HG03575 (cell line): ENCODE measurements around the gene OR6B2.
"Not testable (repeated sequence)": the region's sequence is repeated elsewhere in the genome, so short reads cannot be mapped to it uniquely, and the experiment has no call there.

Experiments
- ATAC-seq: cut with Tn5 transposase; IDR thresholded peaks from one replicate; pipeline ENCODE4 v1.9.1; 2021; ENCODE audit not compliant: unreplicated experiment, insufficient number of reproducible peaks, low FRiP score; ENCODE audit errors: extremely low read depth

Gene OR6B2

GRCh38 chr2:240030379-240031094 is at the start of gene OR6B2:
TSS of gene OR6B2 (minus strand) at chr2:240030429. CDS start at chr2:240030429, 0 bp downstream.
- no peak for ATAC-seq

- no peak for ATAC-seq
Observed at GRCh38 chr2:240078631-240079030, 48.4 kb upstream of the OR6B2 start.

DNA sequence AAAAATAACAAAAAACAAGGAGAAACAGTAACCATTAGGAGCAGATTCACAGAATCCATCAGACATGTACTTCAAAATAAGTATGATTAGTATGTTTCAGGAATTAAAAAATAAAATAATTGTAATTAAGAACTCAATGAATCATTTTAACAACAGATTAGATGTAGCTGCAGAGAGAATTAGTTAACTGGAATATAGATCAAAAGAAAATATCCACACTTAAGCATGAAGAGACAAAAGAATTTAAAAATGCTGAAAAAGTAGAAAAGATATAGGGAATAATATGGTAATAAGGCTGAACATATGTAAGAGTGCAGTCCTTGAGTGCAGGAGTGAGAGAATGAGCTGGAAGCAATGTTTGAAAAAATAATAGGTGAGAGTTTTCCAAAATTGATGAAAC is 47.2 kb upstream of the OR6B2 start:
- ATAC-seq = no peak

- no peak for ATAC-seq
Observed at GRCh38 chr2:240074545-240074944, 44.3 kb upstream of the OR6B2 start.

DNA sequence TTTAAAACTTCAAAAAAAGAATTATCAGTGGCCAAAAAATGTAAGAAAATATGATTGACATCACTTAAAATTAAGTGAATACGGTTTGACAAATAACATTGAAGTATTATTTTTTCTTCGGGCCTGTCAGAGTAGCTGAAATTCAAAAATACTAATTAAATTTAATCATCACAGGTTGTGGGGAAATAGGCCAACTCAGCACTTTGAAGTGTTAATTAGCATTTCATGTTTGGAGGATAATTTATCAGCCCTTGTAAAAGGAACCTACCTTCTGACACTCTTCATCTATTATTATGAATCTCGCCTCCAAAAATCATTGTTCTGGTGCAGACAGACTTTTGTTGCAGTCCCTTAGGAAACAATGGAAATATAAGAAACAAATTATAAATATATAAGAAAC is 40.7 kb upstream of the OR6B2 start:
- no peak for ATAC-seq

- ATAC-seq = no peak
Observed at GRCh38 chr2:240069829-240070228, 39.6 kb upstream of the OR6B2 start.

DNA sequence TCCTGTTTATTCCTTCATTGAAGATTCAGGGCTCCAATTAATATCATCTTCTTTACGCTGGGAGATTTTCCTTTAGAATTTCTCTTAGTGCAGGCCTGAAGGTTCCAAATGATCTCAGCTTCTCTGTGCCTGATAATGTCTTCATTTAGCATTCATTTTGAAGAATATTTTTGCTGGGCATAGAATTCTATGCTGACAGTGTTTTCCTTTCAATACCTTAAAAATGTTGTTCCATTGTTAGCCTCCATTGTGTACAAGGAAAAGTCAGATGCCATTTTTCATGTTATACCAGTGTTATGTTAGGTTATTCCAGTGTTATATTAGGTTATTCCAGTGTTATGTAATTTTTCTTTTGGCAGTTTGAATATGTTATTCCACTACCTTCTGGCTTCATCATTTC is 38.0 kb upstream of the OR6B2 start:
- no peak for ATAC-seq

GRCh38 chr2:240066489-240066888 is 36.3 kb upstream of the OR6B2 start:
- no peak for ATAC-seq

GRCh38 chr2:240064898-240065297 is 34.7 kb upstream of the OR6B2 start:
- ATAC-seq = no peak

DNA sequence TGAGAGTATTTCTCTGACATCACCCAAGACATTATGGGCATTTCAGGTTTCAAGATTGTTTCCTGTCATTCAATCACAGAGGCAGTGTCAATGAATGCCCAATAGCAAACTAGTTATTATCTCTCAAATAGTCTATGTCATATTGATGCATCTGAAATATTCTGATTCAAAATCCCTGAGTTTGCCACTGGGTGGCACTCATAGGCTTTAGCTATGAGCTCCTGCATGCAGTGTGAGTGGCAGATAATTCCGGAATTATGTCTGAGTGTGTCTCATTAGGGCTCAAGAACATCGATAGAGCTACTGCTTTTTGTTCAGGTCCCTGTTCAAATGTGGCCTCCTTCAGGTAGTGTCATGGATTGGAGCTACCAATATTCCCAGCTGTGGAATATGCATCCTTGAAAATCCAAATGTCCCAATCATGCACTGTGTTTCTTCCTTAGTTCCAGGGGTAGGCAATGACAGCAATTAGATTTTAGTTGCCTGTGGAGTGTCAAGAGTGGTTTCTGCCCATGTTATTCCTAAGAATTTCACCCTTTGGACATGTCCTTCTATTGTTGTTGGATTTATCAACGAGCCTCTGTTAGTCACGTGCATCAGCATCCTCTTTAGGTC is 30.9 kb upstream of the OR6B2 start:
- no peak for ATAC-seq

DNA sequence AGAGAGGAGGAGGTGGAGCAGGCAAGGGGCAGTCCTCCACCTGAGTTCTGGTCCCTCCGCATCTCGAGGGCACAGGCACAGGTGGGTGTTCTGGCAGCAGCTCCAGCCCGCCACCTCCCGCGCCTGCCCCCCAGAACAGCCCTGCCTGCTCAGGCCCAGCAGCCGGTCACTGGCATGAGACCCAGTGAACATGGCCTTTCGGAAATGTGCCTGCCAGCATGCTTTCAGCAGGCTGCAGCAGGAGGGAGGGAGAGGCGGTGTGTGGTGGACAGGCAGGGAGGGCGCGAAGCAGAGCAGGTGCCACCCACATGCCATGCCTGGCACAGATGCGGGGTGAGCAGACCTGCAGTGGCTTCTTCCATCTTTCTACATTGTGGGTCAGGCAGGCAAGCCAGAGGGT is 26.4 kb upstream of the OR6B2 start:
- no peak for ATAC-seq

DNA sequence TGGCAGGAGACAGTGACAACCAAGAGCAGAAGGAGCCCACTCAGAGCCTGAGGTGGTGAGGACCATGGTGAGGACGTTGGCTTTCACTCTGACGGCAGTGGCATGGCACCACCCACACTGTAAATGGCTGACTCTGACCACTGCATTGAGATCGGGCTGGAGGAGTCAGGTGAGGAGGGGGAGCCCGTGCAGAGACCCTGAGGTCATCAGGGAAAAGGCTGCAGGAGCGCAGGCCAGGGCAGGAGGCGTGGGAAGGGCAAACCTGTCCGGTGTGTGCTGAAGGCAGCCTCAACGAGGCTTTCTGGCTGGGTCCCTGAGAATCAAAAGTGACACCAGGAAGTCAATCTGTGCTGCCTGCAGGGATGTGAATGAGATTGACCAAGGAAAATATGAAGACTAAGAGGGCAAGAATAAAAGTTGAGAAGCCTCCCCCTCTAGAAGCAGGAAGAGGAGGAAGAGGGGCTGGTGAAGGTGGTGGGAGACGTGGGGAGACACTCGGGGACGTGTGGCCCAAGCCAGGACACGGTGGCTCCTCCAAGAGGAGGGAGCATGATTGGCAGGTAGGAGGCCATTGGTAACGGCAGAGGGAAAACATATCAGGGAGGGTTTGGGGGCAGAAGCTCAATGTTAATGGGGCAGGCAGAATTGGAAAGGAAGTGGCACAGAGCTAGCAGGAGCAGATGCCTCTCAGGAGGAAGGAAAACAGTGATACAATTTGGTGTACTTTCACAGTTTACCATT is 25.1 kb upstream of the OR6B2 start:
- ATAC-seq = no peak

DNA sequence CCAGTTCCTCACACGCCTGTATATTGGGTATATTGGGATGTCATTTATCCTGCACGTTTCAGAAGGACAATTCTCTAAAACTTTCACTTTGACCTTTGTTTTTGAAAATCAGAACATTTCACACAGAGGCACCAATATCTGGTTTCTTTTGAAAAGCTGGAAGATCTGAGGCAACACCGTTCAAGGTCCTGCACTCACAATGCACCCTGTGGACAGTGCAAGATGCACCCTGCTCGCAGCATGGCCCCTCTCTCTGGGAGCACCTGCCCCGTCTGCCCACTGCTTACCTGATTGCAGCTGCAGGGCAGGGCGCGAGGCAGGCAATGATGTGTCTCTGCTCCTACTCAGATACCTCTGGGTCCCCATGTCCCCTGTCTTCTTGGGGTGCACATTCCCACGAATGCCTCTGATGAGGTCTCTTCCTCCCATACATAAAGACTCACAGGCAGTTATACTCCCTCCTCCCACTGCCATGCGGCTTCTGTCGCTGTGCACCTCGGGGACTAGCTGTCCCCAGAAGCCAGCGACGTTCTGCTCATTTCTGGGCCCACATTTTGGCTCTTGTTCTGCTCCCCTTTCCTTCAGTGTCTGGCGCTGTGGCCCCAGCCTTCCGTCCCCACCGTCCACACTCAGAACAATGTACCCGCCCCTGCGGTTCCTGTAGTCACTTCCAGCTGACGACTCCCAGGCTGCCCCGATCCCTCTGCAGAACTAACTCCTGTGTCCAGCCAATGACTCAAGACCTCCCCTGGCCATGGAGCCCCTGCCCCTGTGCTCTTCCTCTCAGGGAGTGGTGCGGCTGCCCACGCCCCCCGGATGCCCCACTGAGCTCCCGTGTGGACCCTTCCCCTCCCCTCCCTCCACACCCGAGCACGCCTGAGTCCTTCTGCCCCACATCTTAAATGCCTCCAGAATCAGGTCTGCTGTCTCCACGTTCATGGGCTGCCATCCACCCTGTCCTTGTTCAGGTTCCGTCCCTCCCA is 23.2 kb upstream of the OR6B2 start, which contains the start of gene OR6B3:
Gene OR6B3, minus strand, starts transcription at position 349 of the 983 bp plus-strand sequence.
- no peak for ATAC-seq

GRCh38 chr2:240052524-240052923 is 22.3 kb upstream of the OR6B2 start:
- ATAC-seq = no peak

GRCh38 chr2:240051697-240052096 is 21.5 kb upstream of the OR6B2 start:
- no peak for ATAC-seq

GRCh38 chr2:240050278-240050677 is 20.0 kb upstream of the OR6B2 start:
- ATAC-seq = no peak

DNA sequence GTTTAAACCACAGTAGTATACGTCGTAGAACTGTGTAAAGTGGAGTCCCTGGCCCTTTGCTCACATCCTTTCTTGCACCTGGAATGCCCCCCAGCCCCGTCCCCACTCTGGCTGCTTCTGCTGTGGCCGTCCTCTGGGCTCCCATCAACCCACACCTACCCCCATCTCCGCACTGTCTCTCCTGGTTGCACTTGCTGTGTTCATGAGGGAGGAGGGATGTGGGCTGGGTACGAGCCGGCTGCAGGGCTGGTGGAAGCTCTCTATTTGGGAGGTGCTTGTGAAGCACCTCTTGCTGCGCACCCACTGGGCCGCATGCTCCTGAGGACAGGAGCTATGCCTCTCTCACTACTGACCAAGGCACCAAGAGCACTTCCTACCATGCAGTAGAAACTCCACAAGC is 18.0 kb upstream of the OR6B2 start:
- no peak for ATAC-seq

DNA sequence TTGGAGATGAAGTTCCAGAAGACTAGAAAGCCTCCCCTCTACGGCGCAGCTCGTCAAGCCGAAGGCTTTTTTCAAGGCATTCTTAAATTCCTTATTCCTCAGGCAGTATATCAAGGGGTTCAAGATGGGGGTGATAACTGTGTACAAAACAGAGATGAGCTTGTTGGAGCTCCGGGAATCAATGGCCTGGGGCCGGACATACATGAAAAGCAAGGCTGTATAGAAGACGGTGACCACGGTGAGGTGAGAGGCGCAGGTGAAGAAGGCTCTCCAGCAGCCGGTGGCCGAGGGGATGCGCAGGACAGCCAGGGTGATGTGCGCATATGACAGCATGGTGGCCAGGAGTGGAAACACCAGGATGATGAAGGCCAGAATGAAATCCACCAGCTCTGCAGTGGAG is 14.9 kb upstream of the OR6B2 start:
- ATAC-seq = no peak

- ATAC-seq = not testable (repeated sequence)
Observed at GRCh38 chr2:240044096-240044495, 13.9 kb upstream of the OR6B2 start.
